Measurements from ENCODE around the gene PRPF40A. TPM values are rescaled to one million over a fixed set of nuclear protein-coding genes. Genes with fewer than 3 reads are reported as not detected.

The PRPF40A gene
- total and polyA plus RNA-seq, 2 experiments from 2014 or later: 254 to 261 TPM

DNA sequence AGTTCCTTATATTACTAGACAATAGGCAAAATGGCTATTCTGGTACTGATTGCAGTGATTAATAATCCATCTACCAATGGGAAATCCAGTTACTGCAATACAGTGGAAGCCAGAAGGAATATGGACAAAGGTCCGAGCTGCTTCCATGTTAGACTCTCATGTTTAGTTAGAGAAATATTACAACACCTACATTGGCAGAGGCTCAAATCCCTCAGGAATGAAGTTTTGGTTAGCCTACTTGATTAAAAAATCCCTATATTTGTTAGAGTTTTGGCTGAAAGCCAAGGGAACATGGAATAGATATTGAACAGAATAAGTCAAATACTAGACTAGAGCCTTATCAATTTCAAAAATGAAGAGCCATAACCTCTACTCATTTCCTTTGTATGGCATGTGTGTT, 49.7 kb upstream of the PRPF40A start:
- no peak for ATAC-seq
- Mint-ChIP-seq H3K4me1 (no peaks in the 10 kb centered on the region), H3K4me3 (no peak overlapping the region), H3K27ac (no peak overlapping the region), H3K36me3 (ENCODE audit: low read depth) (peaks cover 2% of the 10 kb centered on the region; the same call in 1 of the 3 replicates), H3K9me3 (no peaks in the 10 kb centered on the region), H3K27me3 (ENCODE audit: insufficient read depth, low read depth, poor library complexity) (peaks cover 2% of the 10 kb centered on the region)
- H3K4me3 ChIP-seq: no peak overlapping the region
- no peaks in the 10 kb centered on the region for H3F3A ChIP-seq (replicated peaks; ENCODE audit: low read depth)
- no peak overlapping the region for H3K4me2 ChIP-seq
- no peak overlapping the region for H2AFZ ChIP-seq
- no peaks in the 10 kb centered on the region for H3K9me2 ChIP-seq (ENCODE audit: insufficient read depth)
- H3K27me3 ChIP-seq (ENCODE audit: insufficient read depth): no peaks in the 10 kb centered on the region
- no peak overlapping the region for H3K27ac ChIP-seq (ENCODE audit: low read depth)
- H3K4me1 ChIP-seq (ENCODE audit: insufficient read depth): no peaks in the 10 kb centered on the region
- TF ChIP-seq ETS1 (IDR thresholded peaks at IDR 0.05) (no peak), POLR2AphosphoS5 (IDR thresholded peaks at IDR 0.05; ENCODE audit: low read depth) (no peak), EZH2 (IDR thresholded peaks at IDR 0.05; ENCODE audit: low read depth, unreplicated experiment) (no peak), NANOG (IDR thresholded peaks at IDR 0.05; ENCODE audit: borderline replicate concordance) (no peak), STAT1 (IDR thresholded peaks at IDR 0.05; ENCODE audit: unreplicated experiment) (no peak), ZNF114 (CRISPR knock-in tag; IDR thresholded peaks at IDR 0.05) (no peak), ZNF331 (CRISPR knock-in tag; IDR thresholded peaks at IDR 0.05; ENCODE audit: low read depth) (no peak), EZH2phosphoT487 (IDR thresholded peaks at IDR 0.05; ENCODE audit: unreplicated experiment) (no peak), CREB1 (CRISPR knock-in tag; IDR thresholded peaks at IDR 0.05; ENCODE audit: low read depth) (no peak), JUNB (IDR thresholded peaks at IDR 0.05; ENCODE audit: unreplicated experiment) (no peak)
- TF ChIP-seq, protein P1, sequence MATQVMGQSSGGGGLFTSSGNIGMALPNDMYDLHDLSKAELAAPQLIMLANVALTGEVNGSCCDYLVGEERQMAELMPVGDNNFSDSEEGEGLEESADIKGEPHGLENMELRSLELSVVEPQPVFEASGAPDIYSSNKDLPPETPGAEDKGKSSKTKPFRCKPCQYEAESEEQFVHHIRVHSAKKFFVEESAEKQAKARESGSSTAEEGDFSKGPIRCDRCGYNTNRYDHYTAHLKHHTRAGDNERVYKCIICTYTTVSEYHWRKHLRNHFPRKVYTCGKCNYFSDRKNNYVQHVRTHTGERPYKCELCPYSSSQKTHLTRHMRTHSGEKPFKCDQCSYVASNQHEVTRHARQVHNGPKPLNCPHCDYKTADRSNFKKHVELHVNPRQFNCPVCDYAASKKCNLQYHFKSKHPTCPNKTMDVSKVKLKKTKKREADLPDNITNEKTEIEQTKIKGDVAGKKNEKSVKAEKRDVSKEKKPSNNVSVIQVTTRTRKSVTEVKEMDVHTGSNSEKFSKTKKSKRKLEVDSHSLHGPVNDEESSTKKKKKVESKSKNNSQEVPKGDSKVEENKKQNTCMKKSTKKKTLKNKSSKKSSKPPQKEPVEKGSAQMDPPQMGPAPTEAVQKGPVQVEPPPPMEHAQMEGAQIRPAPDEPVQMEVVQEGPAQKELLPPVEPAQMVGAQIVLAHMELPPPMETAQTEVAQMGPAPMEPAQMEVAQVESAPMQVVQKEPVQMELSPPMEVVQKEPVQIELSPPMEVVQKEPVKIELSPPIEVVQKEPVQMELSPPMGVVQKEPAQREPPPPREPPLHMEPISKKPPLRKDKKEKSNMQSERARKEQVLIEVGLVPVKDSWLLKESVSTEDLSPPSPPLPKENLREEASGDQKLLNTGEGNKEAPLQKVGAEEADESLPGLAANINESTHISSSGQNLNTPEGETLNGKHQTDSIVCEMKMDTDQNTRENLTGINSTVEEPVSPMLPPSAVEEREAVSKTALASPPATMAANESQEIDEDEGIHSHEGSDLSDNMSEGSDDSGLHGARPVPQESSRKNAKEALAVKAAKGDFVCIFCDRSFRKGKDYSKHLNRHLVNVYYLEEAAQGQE (IDR thresholded peaks at IDR 0.05; ENCODE audit: unreplicated experiment): no peak
- TF ChIP-seq, protein P2, sequence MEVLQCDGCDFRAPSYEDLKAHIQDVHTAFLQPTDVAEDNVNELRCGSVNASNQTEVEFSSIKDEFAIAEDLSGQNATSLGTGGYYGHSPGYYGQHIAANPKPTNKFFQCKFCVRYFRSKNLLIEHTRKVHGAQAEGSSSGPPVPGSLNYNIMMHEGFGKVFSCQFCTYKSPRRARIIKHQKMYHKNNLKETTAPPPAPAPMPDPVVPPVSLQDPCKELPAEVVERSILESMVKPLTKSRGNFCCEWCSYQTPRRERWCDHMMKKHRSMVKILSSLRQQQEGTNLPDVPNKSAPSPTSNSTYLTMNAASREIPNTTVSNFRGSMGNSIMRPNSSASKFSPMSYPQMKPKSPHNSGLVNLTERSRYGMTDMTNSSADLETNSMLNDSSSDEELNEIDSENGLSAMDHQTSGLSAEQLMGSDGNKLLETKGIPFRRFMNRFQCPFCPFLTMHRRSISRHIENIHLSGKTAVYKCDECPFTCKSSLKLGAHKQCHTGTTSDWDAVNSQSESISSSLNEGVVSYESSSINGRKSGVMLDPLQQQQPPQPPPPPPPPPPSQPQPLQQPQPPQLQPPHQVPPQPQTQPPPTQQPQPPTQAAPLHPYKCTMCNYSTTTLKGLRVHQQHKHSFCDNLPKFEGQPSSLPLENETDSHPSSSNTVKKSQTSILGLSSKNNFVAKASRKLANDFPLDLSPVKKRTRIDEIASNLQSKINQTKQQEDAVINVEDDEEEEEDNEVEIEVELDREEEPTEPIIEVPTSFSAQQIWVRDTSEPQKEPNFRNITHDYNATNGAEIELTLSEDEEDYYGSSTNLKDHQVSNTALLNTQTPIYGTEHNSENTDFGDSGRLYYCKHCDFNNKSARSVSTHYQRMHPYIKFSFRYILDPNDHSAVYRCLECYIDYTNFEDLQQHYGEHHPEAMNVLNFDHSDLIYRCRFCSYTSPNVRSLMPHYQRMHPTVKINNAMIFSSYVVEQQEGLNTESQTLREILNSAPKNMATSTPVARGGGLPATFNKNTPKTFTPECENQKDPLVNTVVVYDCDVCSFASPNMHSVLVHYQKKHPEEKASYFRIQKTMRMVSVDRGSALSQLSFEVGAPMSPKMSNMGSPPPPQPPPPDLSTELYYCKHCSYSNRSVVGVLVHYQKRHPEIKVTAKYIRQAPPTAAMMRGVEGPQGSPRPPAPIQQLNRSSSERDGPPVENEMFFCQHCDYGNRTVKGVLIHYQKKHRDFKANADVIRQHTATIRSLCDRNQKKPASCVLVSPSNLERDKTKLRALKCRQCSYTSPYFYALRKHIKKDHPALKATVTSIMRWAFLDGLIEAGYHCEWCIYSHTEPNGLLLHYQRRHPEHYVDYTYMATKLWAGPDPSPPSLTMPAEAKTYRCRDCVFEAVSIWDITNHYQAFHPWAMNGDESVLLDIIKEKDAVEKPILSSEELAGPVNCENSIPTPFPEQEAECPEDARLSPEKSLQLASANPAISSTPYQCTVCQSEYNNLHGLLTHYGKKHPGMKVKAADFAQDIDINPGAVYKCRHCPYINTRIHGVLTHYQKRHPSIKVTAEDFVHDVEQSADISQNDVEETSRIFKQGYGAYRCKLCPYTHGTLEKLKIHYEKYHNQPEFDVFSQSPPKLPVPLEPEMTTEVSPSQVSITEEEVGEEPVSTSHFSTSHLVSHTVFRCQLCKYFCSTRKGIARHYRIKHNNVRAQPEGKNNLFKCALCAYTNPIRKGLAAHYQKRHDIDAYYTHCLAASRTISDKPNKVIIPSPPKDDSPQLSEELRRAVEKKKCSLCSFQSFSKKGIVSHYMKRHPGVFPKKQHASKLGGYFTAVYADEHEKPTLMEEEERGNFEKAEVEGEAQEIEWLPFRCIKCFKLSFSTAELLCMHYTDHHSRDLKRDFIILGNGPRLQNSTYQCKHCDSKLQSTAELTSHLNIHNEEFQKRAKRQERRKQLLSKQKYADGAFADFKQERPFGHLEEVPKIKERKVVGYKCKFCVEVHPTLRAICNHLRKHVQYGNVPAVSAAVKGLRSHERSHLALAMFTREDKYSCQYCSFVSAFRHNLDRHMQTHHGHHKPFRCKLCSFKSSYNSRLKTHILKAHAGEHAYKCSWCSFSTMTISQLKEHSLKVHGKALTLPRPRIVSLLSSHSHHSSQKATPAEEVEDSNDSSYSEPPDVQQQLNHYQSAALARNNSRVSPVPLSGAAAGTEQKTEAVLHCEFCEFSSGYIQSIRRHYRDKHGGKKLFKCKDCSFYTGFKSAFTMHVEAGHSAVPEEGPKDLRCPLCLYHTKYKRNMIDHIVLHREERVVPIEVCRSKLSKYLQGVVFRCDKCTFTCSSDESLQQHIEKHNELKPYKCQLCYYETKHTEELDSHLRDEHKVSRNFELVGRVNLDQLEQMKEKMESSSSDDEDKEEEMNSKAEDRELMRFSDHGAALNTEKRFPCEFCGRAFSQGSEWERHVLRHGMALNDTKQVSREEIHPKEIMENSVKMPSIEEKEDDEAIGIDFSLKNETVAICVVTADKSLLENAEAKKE (CRISPR knock-in tag; IDR thresholded peaks at IDR 0.05): no peak
- TF ChIP-seq, protein P3, sequence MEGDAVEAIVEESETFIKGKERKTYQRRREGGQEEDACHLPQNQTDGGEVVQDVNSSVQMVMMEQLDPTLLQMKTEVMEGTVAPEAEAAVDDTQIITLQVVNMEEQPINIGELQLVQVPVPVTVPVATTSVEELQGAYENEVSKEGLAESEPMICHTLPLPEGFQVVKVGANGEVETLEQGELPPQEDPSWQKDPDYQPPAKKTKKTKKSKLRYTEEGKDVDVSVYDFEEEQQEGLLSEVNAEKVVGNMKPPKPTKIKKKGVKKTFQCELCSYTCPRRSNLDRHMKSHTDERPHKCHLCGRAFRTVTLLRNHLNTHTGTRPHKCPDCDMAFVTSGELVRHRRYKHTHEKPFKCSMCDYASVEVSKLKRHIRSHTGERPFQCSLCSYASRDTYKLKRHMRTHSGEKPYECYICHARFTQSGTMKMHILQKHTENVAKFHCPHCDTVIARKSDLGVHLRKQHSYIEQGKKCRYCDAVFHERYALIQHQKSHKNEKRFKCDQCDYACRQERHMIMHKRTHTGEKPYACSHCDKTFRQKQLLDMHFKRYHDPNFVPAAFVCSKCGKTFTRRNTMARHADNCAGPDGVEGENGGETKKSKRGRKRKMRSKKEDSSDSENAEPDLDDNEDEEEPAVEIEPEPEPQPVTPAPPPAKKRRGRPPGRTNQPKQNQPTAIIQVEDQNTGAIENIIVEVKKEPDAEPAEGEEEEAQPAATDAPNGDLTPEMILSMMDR (conservative IDR thresholded peaks at IDR 0.05; ENCODE audit: low read depth in 2 of 2): no peak
- DNase-seq (ENCODE audit: low spot score): no peak
- no peaks in the 10 kb centered on the region; the same call in none of the 2 replicates for H4K20me1 ChIP-seq (replicated peaks; ENCODE audit: insufficient read depth)
- no peaks in the 10 kb centered on the region; the same call in 1 of the 2 replicates for H3K36me3 ChIP-seq (ENCODE audit: insufficient read depth)
- no peaks in the 10 kb centered on the region for H3K79me2 ChIP-seq (replicated peaks; ENCODE audit: insufficient read depth)
